ENCODE results near the gene SEPTIN8.

SEPTIN8 gene

DNA sequence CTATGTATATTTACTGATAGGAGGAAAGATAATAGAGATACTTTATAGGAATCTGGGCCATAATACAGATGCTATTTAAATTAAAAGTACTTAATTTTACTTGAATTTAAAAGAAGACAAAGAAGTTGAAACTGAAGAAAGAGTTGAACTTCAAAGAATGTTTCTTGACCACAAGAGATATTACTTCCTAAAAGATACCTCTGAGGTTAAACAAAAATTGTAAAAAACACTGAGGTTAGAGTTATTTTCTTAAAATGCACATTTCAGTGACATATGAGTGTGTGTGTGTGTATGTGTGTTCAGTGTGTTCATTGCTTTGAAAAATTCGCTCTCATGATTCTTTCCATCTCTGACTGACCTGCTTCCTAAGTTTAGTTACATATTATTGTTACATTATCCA, 3.5 kb upstream of the SEPTIN8 start:
- peaks cover 47% of the 10 kb centered on the region for H3K27me3 ChIP-seq (ENCODE audit: control insufficient read depth, insufficient read depth, low read length)
- no peaks in the 10 kb centered on the region for H3K9me3 ChIP-seq (ENCODE audit: control insufficient read depth, insufficient read depth, low read length)
- no peak overlapping the region for H3K9ac ChIP-seq (ENCODE audit: low read depth, low read length)
- no peak overlapping the region for H3K27ac ChIP-seq (ENCODE audit: low read depth, low read length)
- H3K36me3 ChIP-seq (ENCODE audit: control insufficient read depth, insufficient read depth, low read length), result no peaks in the 10 kb centered on the region
- peaks cover 13% of the 10 kb centered on the region; the same call in 1 of the 2 replicates for H3K4me1 ChIP-seq (ENCODE audit: control insufficient read depth, insufficient read depth, low read length)
- no peak overlapping the region for H3K4me3 ChIP-seq (ENCODE audit: low read depth, low read length)

DNA sequence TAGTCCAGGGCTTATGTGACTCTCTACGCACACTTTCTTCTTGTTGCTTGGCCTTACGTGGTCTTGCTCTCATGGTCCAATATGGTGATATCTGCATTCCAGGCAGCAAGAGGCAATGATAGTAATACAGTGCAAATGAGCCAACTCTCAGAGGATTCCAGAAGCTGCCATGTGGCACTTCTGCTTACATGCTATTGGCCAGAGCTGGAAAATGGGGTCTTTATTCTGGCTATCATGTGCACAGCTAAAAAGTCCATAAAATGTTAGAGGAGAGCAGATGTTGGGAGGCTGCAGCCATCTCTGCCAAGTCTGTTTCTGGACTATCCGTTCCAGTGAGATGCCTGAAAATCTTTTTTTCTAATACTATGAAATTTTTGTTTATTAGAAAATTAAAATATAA, 2.9 kb upstream of the SEPTIN8 start:
- H3K27me3 ChIP-seq (ENCODE audit: control insufficient read depth, insufficient read depth, low read length), result peaks cover 53% of the 10 kb centered on the region
- H3K9ac ChIP-seq (ENCODE audit: low read depth, low read length), result no peak overlapping the region
- H3K4me3 ChIP-seq (ENCODE audit: low read depth, low read length), result no peak overlapping the region
- no peaks in the 10 kb centered on the region for H3K36me3 ChIP-seq (ENCODE audit: control insufficient read depth, insufficient read depth, low read length)
- H3K9me3 ChIP-seq (ENCODE audit: control insufficient read depth, insufficient read depth, low read length), result no peaks in the 10 kb centered on the region
- peaks cover 13% of the 10 kb centered on the region; the same call in 1 of the 2 replicates for H3K4me1 ChIP-seq (ENCODE audit: control insufficient read depth, insufficient read depth, low read length)
- no peak overlapping the region for H3K27ac ChIP-seq (ENCODE audit: low read depth, low read length)

DNA sequence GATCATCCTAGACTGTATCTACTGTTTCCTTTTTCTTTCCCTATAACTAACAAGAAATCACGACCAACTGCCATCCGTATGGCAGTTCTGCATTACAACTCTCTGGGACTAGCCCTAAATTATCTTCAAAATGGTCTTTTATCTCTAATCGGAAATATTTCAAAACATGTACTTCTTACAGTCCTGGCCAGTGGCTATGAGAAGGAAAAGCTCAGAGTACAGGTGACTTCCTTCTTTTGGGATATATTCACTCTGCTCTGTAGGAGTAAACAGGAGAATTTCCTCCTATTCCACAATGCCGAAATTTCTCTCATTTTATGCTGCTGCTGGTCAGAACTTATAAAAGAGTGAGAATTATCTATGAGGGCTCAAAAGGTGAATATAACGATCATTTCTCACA, 1.8 kb upstream of the SEPTIN8 start:
- peaks cover 13% of the 10 kb centered on the region; the same call in 1 of the 2 replicates for H3K4me1 ChIP-seq (ENCODE audit: control insufficient read depth, insufficient read depth, low read length)
- H3K4me3 ChIP-seq (ENCODE audit: low read depth, low read length), result no peak overlapping the region
- H3K9ac ChIP-seq (ENCODE audit: low read depth, low read length), result no peak overlapping the region
- H3K36me3 ChIP-seq (ENCODE audit: control insufficient read depth, insufficient read depth, low read length), result no peaks in the 10 kb centered on the region
- peaks cover 54% of the 10 kb centered on the region for H3K27me3 ChIP-seq (ENCODE audit: control insufficient read depth, insufficient read depth, low read length)
- no peak overlapping the region for H3K27ac ChIP-seq (ENCODE audit: low read depth, low read length)
- no peaks in the 10 kb centered on the region for H3K9me3 ChIP-seq (ENCODE audit: control insufficient read depth, insufficient read depth, low read length)

DNA sequence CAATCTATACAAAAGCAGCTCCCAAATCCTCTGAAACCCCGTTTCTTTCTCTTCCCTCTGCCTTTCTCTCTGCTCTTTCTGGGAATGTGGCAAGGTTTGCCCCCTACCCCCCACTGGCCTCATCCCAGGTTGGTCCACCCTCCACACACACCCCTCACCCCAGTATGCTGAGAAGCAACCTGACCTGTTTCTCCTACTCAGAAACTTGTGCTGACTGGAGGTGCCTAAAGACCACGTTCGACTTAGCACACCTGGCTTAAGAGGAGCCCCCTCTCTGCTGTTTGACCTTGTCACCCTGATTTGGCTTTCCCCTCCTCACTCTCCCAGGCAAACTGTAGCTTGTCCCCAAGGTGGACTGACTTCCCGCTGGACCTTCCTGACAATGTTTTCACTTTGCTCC, 1.1 kb upstream of the SEPTIN8 start:
- H3K27ac ChIP-seq (ENCODE audit: low read depth, low read length), result no peak overlapping the region
- H3K4me1 ChIP-seq (ENCODE audit: control insufficient read depth, insufficient read depth, low read length), result peaks cover 13% of the 10 kb centered on the region; the same call in 1 of the 2 replicates
- H3K36me3 ChIP-seq (ENCODE audit: control insufficient read depth, insufficient read depth, low read length), result no peaks in the 10 kb centered on the region
- H3K27me3 ChIP-seq (ENCODE audit: control insufficient read depth, insufficient read depth, low read length), result peaks cover 54% of the 10 kb centered on the region
- no peaks in the 10 kb centered on the region for H3K9me3 ChIP-seq (ENCODE audit: control insufficient read depth, insufficient read depth, low read length)
- no peak overlapping the region for H3K9ac ChIP-seq (ENCODE audit: low read depth, low read length)
- H3K4me3 ChIP-seq (ENCODE audit: low read depth, low read length), result peak overlapping the region; percentile 77; the same call in 1 of the 2 replicates

DNA sequence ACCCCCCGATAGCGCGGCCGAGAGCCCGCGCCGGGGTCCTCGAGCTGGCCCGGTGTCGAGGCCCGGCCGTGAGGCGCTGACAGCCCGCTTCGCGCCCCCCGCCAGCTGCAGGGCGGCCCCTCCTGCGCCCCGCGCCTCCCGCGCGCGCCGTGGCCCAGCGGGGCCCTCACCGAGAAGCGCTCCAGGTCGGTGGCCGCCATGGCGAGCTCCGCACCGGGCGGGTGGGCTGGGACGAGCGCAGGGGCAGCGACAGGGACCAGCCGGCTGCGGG, 166 bp downstream of the SEPTIN8 start:
- Histone ChIP-seq H3K4me1 (ENCODE audit: control insufficient read depth, insufficient read depth, low read length) (peaks cover 13% of the 10 kb centered on the region; the same call in 1 of the 2 replicates), H3K4me3 (ENCODE audit: low read depth, low read length) (peak overlapping the region; percentile 77; the same call in 1 of the 2 replicates), H3K27me3 (ENCODE audit: control insufficient read depth, insufficient read depth, low read length) (peaks cover 54% of the 10 kb centered on the region)

DNA sequence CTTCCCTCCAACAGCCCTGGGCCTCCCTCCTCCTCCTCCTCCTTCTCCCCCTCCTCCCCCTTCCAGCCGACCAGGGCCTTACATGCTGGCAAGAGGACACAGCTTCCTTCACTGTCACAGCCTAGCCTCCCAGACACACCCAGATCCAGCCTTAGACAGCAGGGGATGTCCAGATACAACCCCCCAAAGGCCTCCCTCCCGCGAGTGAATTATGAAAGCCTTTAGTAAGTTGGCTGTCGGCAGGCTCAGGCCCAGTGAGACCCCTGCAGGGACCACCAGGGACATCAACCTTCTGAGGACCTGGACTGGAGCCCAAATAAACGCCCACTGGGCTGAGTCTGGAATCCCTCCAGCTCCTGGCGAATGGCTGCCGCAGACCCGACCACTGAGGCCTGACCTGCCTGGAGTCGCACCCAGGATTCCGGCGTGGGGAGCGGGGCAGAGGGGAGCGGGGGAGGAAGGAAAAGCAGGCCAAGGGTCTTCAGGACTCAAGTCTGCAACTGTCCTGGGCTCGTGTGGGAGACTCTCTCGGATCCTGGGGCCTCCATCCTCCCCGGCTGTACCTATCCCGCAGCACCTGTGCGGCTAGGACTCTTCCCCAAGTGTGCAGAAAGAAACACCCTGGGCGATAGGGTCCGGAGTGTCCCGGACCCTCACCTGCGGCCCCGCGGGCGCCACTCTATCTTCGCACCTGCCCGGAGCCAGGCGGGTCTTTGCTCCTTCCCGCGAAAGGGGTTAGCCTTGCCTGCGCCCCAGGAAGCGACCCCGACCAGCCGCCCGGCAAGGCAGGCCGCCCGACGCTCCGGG, 705 bp downstream of the SEPTIN8 start:
- Histone ChIP-seq H3K4me1 (ENCODE audit: control insufficient read depth, insufficient read depth, low read length) (peaks cover 14% of the 10 kb centered on the region; the same call in 1 of the 2 replicates), H3K27ac (ENCODE audit: low read depth, low read length) (no peak overlapping the region), H3K9me3 (ENCODE audit: control insufficient read depth, insufficient read depth, low read length) (no peaks in the 10 kb centered on the region), H3K9ac (ENCODE audit: low read depth, low read length) (no peak overlapping the region), H3K36me3 (ENCODE audit: control insufficient read depth, insufficient read depth, low read length) (no peaks in the 10 kb centered on the region), H3K27me3 (ENCODE audit: control insufficient read depth, insufficient read depth, low read length) (peaks cover 54% of the 10 kb centered on the region), H3K4me3 (ENCODE audit: low read depth, low read length) (peak overlapping the region; percentile 77)

More for the DNA sequence above, 166 bp downstream of the SEPTIN8 start:
- Histone ChIP-seq H3K9me3 (ENCODE audit: control insufficient read depth, insufficient read depth, low read length) (no peaks in the 10 kb centered on the region), H3K36me3 (ENCODE audit: control insufficient read depth, insufficient read depth, low read length) (no peaks in the 10 kb centered on the region), H3K9ac (ENCODE audit: low read depth, low read length) (no peak overlapping the region), H3K27ac (ENCODE audit: low read depth, low read length) (no peak overlapping the region)

DNA sequence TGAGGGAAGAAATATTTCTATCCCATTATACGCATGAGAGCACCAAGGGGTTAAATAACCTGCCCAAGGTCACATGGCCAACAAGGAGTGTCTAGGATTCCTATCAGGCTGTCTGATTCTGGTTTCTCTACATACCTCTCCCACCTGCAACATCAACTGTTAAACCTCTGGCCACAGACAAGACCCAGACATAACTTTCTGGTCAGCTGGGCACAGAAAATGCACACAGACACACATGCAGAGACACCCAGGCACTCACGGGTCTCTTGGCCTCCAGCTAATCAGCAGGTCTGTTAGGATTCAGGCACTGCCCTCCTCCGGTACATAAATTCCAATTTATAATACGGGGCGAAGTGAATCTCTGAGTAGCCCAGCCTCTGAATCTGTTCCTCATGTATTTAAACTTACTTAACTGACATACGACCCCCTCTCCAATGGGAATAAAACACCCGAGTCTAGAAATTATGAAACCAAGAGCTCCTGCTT, 1.5 kb downstream of the SEPTIN8 start:
- peak overlapping the region; percentile 77 for H3K4me3 ChIP-seq (ENCODE audit: low read depth, low read length)
- H3K27me3 ChIP-seq (ENCODE audit: control insufficient read depth, insufficient read depth, low read length), result peaks cover 49% of the 10 kb centered on the region
- H3K27ac ChIP-seq (ENCODE audit: low read depth, low read length), result no peak overlapping the region
- no peaks in the 10 kb centered on the region for H3K9me3 ChIP-seq (ENCODE audit: control insufficient read depth, insufficient read depth, low read length)
- no peaks in the 10 kb centered on the region for H3K36me3 ChIP-seq (ENCODE audit: control insufficient read depth, insufficient read depth, low read length)
- H3K9ac ChIP-seq (ENCODE audit: low read depth, low read length), result no peak overlapping the region
- H3K4me1 ChIP-seq (ENCODE audit: control insufficient read depth, insufficient read depth, low read length), result peaks cover 22% of the 10 kb centered on the region; the same call in 1 of the 2 replicates

DNA sequence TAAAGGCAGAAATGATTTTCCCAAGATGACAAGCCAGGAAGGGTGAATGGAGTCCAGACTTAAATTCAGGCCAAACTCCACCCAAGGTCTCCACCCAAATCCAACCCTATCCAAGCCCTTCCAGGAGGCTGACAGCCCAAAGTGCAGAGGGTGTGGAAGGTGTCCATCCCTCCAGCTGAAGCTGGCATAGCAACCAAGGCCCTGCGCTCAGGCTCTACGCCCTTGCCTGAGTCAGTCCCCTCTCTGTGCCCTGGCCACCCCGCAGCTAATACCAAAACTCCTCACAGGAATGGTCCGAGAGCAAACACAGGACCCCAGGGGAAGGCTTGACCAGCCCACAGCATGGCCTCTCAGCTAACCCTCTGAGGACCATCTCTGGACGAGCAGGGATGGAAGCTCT, 2.1 kb downstream of the SEPTIN8 start:
- H3K4me1 ChIP-seq (ENCODE audit: control insufficient read depth, insufficient read depth, low read length), result peaks cover 22% of the 10 kb centered on the region; the same call in 1 of the 2 replicates
- no peak overlapping the region for H3K9ac ChIP-seq (ENCODE audit: low read depth, low read length)
- H3K4me3 ChIP-seq (ENCODE audit: low read depth, low read length), result no peak overlapping the region
- H3K9me3 ChIP-seq (ENCODE audit: control insufficient read depth, insufficient read depth, low read length), result no peaks in the 10 kb centered on the region
- no peak overlapping the region for H3K27ac ChIP-seq (ENCODE audit: low read depth, low read length)
- no peaks in the 10 kb centered on the region for H3K36me3 ChIP-seq (ENCODE audit: control insufficient read depth, insufficient read depth, low read length)
- H3K27me3 ChIP-seq (ENCODE audit: control insufficient read depth, insufficient read depth, low read length), result peaks cover 47% of the 10 kb centered on the region

DNA sequence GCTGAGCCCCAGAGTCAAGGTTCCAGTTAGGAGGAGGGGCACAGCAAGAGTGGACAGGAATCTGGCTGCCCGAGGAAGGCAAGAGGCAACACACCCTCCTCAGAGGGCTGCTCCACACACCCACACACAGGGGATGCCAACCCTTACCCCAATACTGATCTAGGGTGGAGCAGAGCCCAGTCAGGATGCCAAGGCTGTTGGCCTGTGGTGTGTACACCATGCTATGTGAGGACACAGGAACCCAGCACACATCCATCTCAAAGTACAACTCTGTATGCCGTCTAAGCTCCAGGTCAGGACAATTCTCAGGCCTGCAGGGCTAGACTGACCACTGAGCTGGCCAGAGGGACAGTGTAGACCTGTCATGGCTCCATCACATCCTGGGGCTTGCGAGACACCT, 2.6 kb downstream of the SEPTIN8 start:
- Histone ChIP-seq H3K4me3 (ENCODE audit: low read depth, low read length) (no peak overlapping the region), H3K9ac (ENCODE audit: low read depth, low read length) (no peak overlapping the region)

DNA sequence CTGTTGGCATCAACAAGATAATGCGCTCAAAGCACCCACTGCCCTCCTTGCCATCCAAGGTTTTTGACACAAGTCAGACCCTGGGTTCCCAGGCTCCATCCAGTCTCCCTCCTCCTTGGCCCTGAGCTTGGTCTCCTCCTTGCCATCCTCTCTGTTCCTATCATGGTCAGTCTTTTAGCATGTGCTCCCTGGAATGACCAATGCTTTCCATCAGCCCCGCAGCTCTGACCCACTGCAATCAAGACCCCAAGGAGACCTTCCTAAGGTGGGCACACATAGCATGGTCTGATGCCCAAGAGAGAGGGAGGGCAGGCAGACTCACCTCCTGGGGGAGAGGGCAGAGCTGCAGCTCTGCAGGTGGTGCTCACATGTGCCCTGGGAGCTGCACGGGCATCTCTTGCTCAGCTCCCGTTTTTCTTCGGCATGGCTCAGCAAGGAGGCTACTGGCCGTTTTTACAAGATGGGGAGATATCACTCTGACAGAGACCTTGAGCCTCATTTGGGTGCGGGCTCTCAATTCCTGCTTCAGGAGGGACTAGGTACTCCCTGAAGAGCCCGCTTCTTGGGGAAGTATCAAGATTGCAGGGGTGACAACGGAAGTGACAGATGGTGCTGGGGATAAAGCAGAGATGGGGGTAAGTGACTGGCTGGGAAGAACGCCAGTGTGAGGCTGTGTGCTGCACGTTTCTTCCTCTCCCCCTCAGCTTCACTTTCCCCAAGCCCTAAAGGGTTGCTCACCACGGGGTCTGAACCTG, 3.3 kb downstream of the SEPTIN8 start:
- H3K9me3 ChIP-seq (ENCODE audit: control insufficient read depth, insufficient read depth, low read length), result no peaks in the 10 kb centered on the region

More for the DNA sequence above, 2.6 kb downstream of the SEPTIN8 start:
- Histone ChIP-seq H3K27me3 (ENCODE audit: control insufficient read depth, insufficient read depth, low read length) (peaks cover 42% of the 10 kb centered on the region), H3K36me3 (ENCODE audit: control insufficient read depth, insufficient read depth, low read length) (no peaks in the 10 kb centered on the region), H3K27ac (ENCODE audit: low read depth, low read length) (no peak overlapping the region), H3K4me1 (ENCODE audit: control insufficient read depth, insufficient read depth, low read length) (peaks cover 22% of the 10 kb centered on the region; the same call in 1 of the 2 replicates), H3K9me3 (ENCODE audit: control insufficient read depth, insufficient read depth, low read length) (no peaks in the 10 kb centered on the region)

DNA sequence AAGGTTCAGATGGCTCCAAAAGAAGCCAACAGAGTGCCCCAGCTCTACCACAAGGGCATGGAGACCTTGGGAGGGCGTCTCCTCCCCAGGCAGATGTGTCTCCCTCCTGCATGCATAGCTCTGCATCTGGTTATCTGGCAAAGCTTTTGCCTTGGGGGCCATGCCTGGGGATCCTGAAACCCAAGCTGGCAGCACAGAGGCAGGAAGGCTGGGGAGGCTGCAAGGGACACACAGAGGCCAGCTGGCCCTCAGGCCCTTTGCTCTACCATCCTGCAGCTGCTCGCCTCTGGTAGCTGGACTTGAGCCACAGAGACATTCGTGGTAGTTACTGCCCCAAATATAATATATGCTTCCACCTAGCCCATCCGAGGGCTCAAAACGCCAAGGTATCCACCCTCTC, 3.9 kb downstream of the SEPTIN8 start:
- H3K4me1 ChIP-seq (ENCODE audit: control insufficient read depth, insufficient read depth, low read length), result peaks cover 19% of the 10 kb centered on the region; the same call in 1 of the 2 replicates
- H3K9ac ChIP-seq (ENCODE audit: low read depth, low read length), result no peak overlapping the region
- no peak overlapping the region for H3K4me3 ChIP-seq (ENCODE audit: low read depth, low read length)
- no peak overlapping the region for H3K27ac ChIP-seq (ENCODE audit: low read depth, low read length)
- H3K27me3 ChIP-seq (ENCODE audit: control insufficient read depth, insufficient read depth, low read length), result peaks cover 29% of the 10 kb centered on the region
- no peaks in the 10 kb centered on the region for H3K36me3 ChIP-seq (ENCODE audit: control insufficient read depth, insufficient read depth, low read length)
- H3K9me3 ChIP-seq (ENCODE audit: control insufficient read depth, insufficient read depth, low read length), result no peaks in the 10 kb centered on the region

More for the DNA sequence above, 3.3 kb downstream of the SEPTIN8 start:
- Histone ChIP-seq H3K4me3 (ENCODE audit: low read depth, low read length) (no peak overlapping the region), H3K27me3 (ENCODE audit: control insufficient read depth, insufficient read depth, low read length) (peaks cover 35% of the 10 kb centered on the region), H3K4me1 (ENCODE audit: control insufficient read depth, insufficient read depth, low read length) (peaks cover 22% of the 10 kb centered on the region; the same call in 1 of the 2 replicates), H3K36me3 (ENCODE audit: control insufficient read depth, insufficient read depth, low read length) (no peaks in the 10 kb centered on the region), H3K27ac (ENCODE audit: low read depth, low read length) (no peak overlapping the region), H3K9ac (ENCODE audit: low read depth, low read length) (no peak overlapping the region)
